K562 (cell line): ENCODE measurements around the gene SORBS2. TPM values are rescaled to one million over a fixed set of nuclear protein-coding genes. Genes with fewer than 3 reads are reported as not detected.

Source experiments
- ATAC-seq: fragments of 200-7000 bp; cut with Tn5 transposase; 3 replicates; pipeline ENCODE4 v1.9.1; 2020; ENCODE audit warnings: moderate library complexity
- BruUV-seq: library from RNA; stranded (reverse); fragments of 400-500 nt; replicated peaks from 2 replicates; lab custom pipeline; 2021; lab: Mats Ljungman, UMichigan
- CTCF ChIA-PET: fragments of 300-600 bp; formaldehyde crosslinking; extraction: SDS; loops from one replicate; lab custom pipeline; 2021; ENCODE audit warnings: low intra/inter-chr PET ratio; lab: Yijun Ruan, JAX
- POLR2A ChIA-PET: fragments of 300-600, 350-650 bp; sonication (Branson Sonifier 250); formaldehyde crosslinking; extraction: SDS; loops from one replicate; lab custom pipeline; 2021; ENCODE audit warnings: antibody characterized with exemption, inconsistent platforms; lab: Yijun Ruan, JAX
- DNase-seq, 4 experiments: peaks; one replicate each; pipeline versions ENCODE4 v3.0.0 to v3.0.0-alpha.2; 2011 to 2018; ENCODE audit warnings: low spot score in 3 of 4, mixed read lengths in 3 of 4; ENCODE audit errors: extremely low read depth in 1 of 4
- FAIRE-seq: peaks from 2 replicates; lab custom pipeline; 2011; peaks lifted over from hg19 to GRCh38; lab: Jason Lieb, UNC
- H2AFZ ChIP-seq: 2 replicates; pipeline ENCODE4 v1.6.0; 2011; ENCODE audit warnings: low read depth, low read length, control low read depth, inconsistent platforms
- H3K27ac ChIP-seq: fragments of 200-600 bp; 3 replicates; pipeline ENCODE4 v1.8.0; 2011; ENCODE audit warnings: low read depth, mild to moderate bottlenecking, control low read depth, inconsistent platforms, low read length, moderate library complexity, mixed read lengths; ENCODE audit errors: extremely low read depth
- H3K27me3 ChIP-seq, 2 experiments: fragments of 300-600 bp in 1 of 2; 2 replicates in 1 of 2; 3 replicates in 1 of 2; pipeline versions ENCODE4 v1.6.0 to v1.8.0; 2011; ENCODE audit warnings: inconsistent platforms in 2 of 2, low read length in 2 of 2, mild to moderate bottlenecking in 1 of 2, mixed read lengths in 1 of 2, moderate library complexity in 1 of 2; ENCODE audit not compliant: control insufficient read depth in 2 of 2, insufficient read depth in 2 of 2
- H3K36me3 ChIP-seq: fragments of 300-600 bp; 3 replicates; pipeline ENCODE4 v1.8.0; 2011; ENCODE audit warnings: mild to moderate bottlenecking, low read length, inconsistent platforms; ENCODE audit not compliant: control insufficient read depth, insufficient read depth
- H3K4me1 ChIP-seq, 2 experiments: fragments of 200-600 bp in 1 of 2; replicated peaks in 1 of 2; 2 replicates in 1 of 2; 3 replicates in 1 of 2; pipeline versions ENCODE4 v1.5.1 to v1.8.0; 2011; ENCODE audit warnings: inconsistent platforms in 2 of 2, low read length in 2 of 2, mild to moderate bottlenecking in 1 of 2, mixed read lengths in 1 of 2, moderate library complexity in 1 of 2; ENCODE audit not compliant: control insufficient read depth in 2 of 2, insufficient read depth in 2 of 2
- H3K4me2 ChIP-seq: 2 replicates; pipeline ENCODE4 v1.6.1; 2011; ENCODE audit warnings: low read length, control low read depth, inconsistent platforms, mixed read lengths; ENCODE audit not compliant: insufficient read depth
- H3K4me3 ChIP-seq: fragments of 200-600 bp; sonication (generic), shearing (Covaris generic); 2 replicates; pipeline ENCODE4 v1.5.1; 2016; ENCODE audit warnings: control low read depth, inconsistent platforms
- H3K79me2 ChIP-seq: fragments of 200-600 bp; 3 replicates; pipeline ENCODE4 v1.8.0; 2011; ENCODE audit warnings: low read length, inconsistent platforms; ENCODE audit not compliant: control insufficient read depth, insufficient read depth
- H3K9ac ChIP-seq, 2 experiments: 2 replicates each; pipeline versions ENCODE4 v1.6.0 to v1.6.1; 2011; ENCODE audit warnings: low read depth in 2 of 2, low read length in 2 of 2, control low read depth in 1 of 2, inconsistent platforms in 1 of 2, mild to moderate bottlenecking in 1 of 2, mixed read lengths in 1 of 2; ENCODE audit not compliant: insufficient read depth in 1 of 2
- H3K9me1 ChIP-seq: one replicate; pipeline ENCODE4 v1.6.0; 2011; ENCODE audit warnings: inconsistent platforms, mild to moderate bottlenecking, low read length, moderate library complexity; ENCODE audit not compliant: control insufficient read depth, insufficient read depth
- H3K9me3 ChIP-seq: replicated peaks from 2 replicates; pipeline ENCODE4 v1.5.1; 2011; ENCODE audit warnings: low read depth, low read length, inconsistent platforms; ENCODE audit not compliant: control insufficient read depth, insufficient read depth
- H4K20me1 ChIP-seq: replicated peaks from 2 replicates; pipeline ENCODE4 v1.6.1; 2011; ENCODE audit warnings: low read length, inconsistent platforms, mixed read lengths; ENCODE audit not compliant: control insufficient read depth, insufficient read depth
- ADNP ChIP-seq: fragments of 200-800 bp; sonication (Bioruptor generic); IDR thresholded peaks from 2 replicates; pipeline ENCODE4 v1.6.1; 2016; ENCODE audit warnings: missing genetic modification characterization, missing compliant biosample characterization
- FOXA3 ChIP-seq, 2 experiments: fragments of 450-650 bp in 1 of 2; sonication (generic) in 1 of 2; formaldehyde crosslinking; IDR thresholded peaks in 1 of 2; conservative IDR thresholded peaks in 1 of 2; 2 replicates each; pipeline versions ENCODE4 v1.4.0 to v1.8.0; 2020 to 2022; ENCODE audit warnings: mild to moderate bottlenecking in 2 of 2, missing genetic modification reagents in 1 of 2
- HMG20A ChIP-seq: fragments of 450-650 bp; formaldehyde crosslinking; conservative IDR thresholded peaks from 2 replicates; pipeline ENCODE4 v1.4.0; 2020; ENCODE audit warnings: mild to moderate bottlenecking, mixed read lengths
- KLF16 ChIP-seq: IDR thresholded peaks from 2 replicates; pipeline ENCODE4 v1.6.1; 2016; ENCODE audit warnings: antibody characterized with exemption
- LEF1 ChIP-seq: fragments of 450-650 bp; IDR thresholded peaks from 2 replicates; pipeline ENCODE4 v1.6.1; 2016; ENCODE audit warnings: mild to moderate bottlenecking
- SAFB2 ChIP-seq: fragments of 200-400 bp; formaldehyde crosslinking; IDR thresholded peaks from 2 replicates; pipeline ENCODE4 v1.6.1; 2018; ENCODE audit warnings: borderline replicate concordance, low read length, low read depth, moderate library complexity; ENCODE audit not compliant: severe bottlenecking
- SLC30A9 ChIP-seq: fragments of 250-450 bp; sonication (Bioruptor Pico); IDR thresholded peaks from 2 replicates; pipeline ENCODE4 v1.8.0; 2022; ENCODE audit warnings: mild to moderate bottlenecking, moderate library complexity
- STAT6 ChIP-seq: sonication (generic); formaldehyde crosslinking; IDR thresholded peaks from 2 replicates; pipeline ENCODE4 v1.8.1; 2023; ENCODE audit warnings: mild to moderate bottlenecking, missing genetic modification reagents
- ZFP91 ChIP-seq: sonication (generic); formaldehyde crosslinking; IDR thresholded peaks from 2 replicates; pipeline ENCODE4 v1.8.0; 2022; ENCODE audit warnings: mild to moderate bottlenecking, missing genetic modification reagents
- ZNF316 ChIP-seq: fragments of 450-650 bp; IDR thresholded peaks from 2 replicates; pipeline ENCODE4 v1.6.1; 2016
- ZZZ3 ChIP-seq: fragments of 450-650 bp; IDR thresholded peaks from 2 replicates; pipeline ENCODE4 v1.6.1; 2016; ENCODE audit warnings: antibody characterized with exemption, mild to moderate bottlenecking, moderate library complexity
- WGBS: fragments of 100-300 bp; shearing (Covaris generic); methylation state at CpG from one replicate; pipeline ENCODE4 v1.1.6; 2016; ENCODE audit warnings: low coverage, mixed read lengths; ENCODE audit not compliant: insufficient coverage; ENCODE audit errors: missing lambda C conversion rate; 5-methylcytosine and 5-hydroxymethylcytosine counted together
- in situ Hi-C: fragments of 300-500 bp; cut with MboI; formaldehyde crosslinking; loops from 4 replicates; pipeline ENCODE4 v1.15.0; 2018; ENCODE audit warnings: inconsistent platforms, mixed read lengths
- intact Hi-C: fragments of 100-400 bp; cut with micrococcal nuclease; formaldehyde crosslinking; loops from 2 replicates; pipeline ENCODE4 v1.14.2; 2022
- polyA plus RNA-seq, 8 experiments: library from polyadenylated mRNA; depleted of rRNA in 4 of 8; stranded (reverse) in 5 of 8; unstranded in 3 of 8; fragments of >200 nt; fragmentation: Nextera tagmentation in 2 of 8; fragmentation: Illumina TruSeq in 1 of 8; extraction: Ambion mirVana in 2 of 8; extraction: Trizol in 1 of 8; gene quantifications; 2 replicates each; pipeline versions ENCODE4 v1.2.1 to v1.2.3, GENCODE V29; 2011 to 2014; ENCODE audit warnings: inconsistent platforms in 1 of 8, missing spikeins in 1 of 8
- total RNA-seq, 7 experiments: library from RNA; depleted of rRNA in 6 of 7; stranded (reverse); fragments of >200 nt in 6 of 7; fragmentation: Illumina TruSeq in 2 of 7; extraction: Trizol in 2 of 7; gene quantifications; 2 replicates each; pipeline versions ENCODE4 v1.2.1 to v1.2.3, GENCODE V29; 2011 to 2021; ENCODE audit warnings: low replicate concordance in 1 of 7

Gene SORBS2
- total and polyA plus RNA-seq, 9 of the 15 experiments (the other 6 are each of a cell fraction or from before 2014, with no cell fraction given) = 0.29 TPM; not detected in 8

- no peak for TF ChIP-seq ZFP91 (CRISPR knock-in tag)
- TF ChIP-seq KLF16 = no peak
- TF ChIP-seq ADNP (tag) = no peak
- no peak for TF ChIP-seq ZZZ3
- no peak for TF ChIP-seq SLC30A9 (CRISPR knock-in tag)
- TF ChIP-seq ZNF316 = no peak
- TF ChIP-seq SAFB2 = no peak
- no peak for TF ChIP-seq LEF1
- TF ChIP-seq, all 486 proteins: peak for 0
Observed at GRCh38 chr4:185831125-185831815, 19.3 kb upstream of the SORBS2 start (continued).

GRCh38 chr4:185830263-185830994 is 18.4 kb upstream of the SORBS2 start:
- intact Hi-C loops = no loop called here
- DNase-seq (no peak), FAIRE-seq (no peak), ATAC-seq (no peak)
- Histone ChIP-seq H3K4me3 (no peak overlapping the region), H3K9ac (no peak overlapping the region), H3K27me3 (no peaks in the 10 kb centered on the region), H3K27ac (no peak overlapping the region), H3K36me3 (no peaks in the 10 kb centered on the region), H3K9me3 (peaks cover 3% of the 10 kb centered on the region; the same call in 1 of the 2 replicates), H2AFZ (no peak overlapping the region), H4K20me1 (no peaks in the 10 kb centered on the region), H3K4me1 (no peaks in the 10 kb centered on the region), H3K79me2 (no peaks in the 10 kb centered on the region), H3K4me2 (no peak overlapping the region), H3K9me1 (no peaks in the 10 kb centered on the region)
- TF ChIP-seq HMG20A (CRISPR knock-in tag) (no peak), FOXA3 (CRISPR knock-in tag; conservative IDR thresholded peaks at IDR 0.05 in 1 of 2, IDR thresholded peaks at IDR 0.05 in 1 of 2) (no peak), STAT6 (CRISPR knock-in tag) (no peak)
- in situ Hi-C loops = no loop called here
- CTCF ChIA-PET = no interaction called here
- POLR2A ChIA-PET = no interaction called here
- no TSS peak for BruUV-seq
- 0% methylated on average over 4 of the region's 4 CpGs for WGBS
